K562 (cell line): ENCODE data around the gene BTBD16. TPM values are rescaled to one million over a fixed set of nuclear protein-coding genes. Genes with fewer than 3 reads are reported as not detected.

Experiments used
- ATAC-seq: fragments of 200-7000 bp; cut with Tn5 transposase; 3 replicates; pipeline ENCODE4 v1.9.1; 2020; ENCODE audit warnings: moderate library complexity
- BruUV-seq: library from RNA; stranded (reverse); fragments of 400-500 nt; replicated peaks from 2 replicates; lab custom pipeline; 2021; lab: Mats Ljungman, UMichigan
- CTCF ChIA-PET: fragments of 300-600 bp; formaldehyde crosslinking; extraction: SDS; loops from one replicate; lab custom pipeline; 2021; ENCODE audit warnings: low intra/inter-chr PET ratio; lab: Yijun Ruan, JAX
- POLR2A ChIA-PET: fragments of 300-600, 350-650 bp; sonication (Branson Sonifier 250); formaldehyde crosslinking; extraction: SDS; loops from one replicate; lab custom pipeline; 2021; ENCODE audit warnings: antibody characterized with exemption, inconsistent platforms; lab: Yijun Ruan, JAX
- DNase-seq, 4 experiments: peaks; one replicate each; pipeline versions ENCODE4 v3.0.0 to v3.0.0-alpha.2; 2011 to 2018; ENCODE audit warnings: low spot score in 3 of 4, mixed read lengths in 3 of 4; ENCODE audit errors: extremely low read depth in 1 of 4
- FAIRE-seq: peaks from 2 replicates; lab custom pipeline; 2011; peaks lifted over from hg19 to GRCh38; lab: Jason Lieb, UNC
- H2AFZ ChIP-seq: 2 replicates; pipeline ENCODE4 v1.6.0; 2011; ENCODE audit warnings: low read depth, low read length, control low read depth, inconsistent platforms
- H3K27ac ChIP-seq: fragments of 200-600 bp; 3 replicates; pipeline ENCODE4 v1.8.0; 2011; ENCODE audit warnings: low read depth, mild to moderate bottlenecking, control low read depth, inconsistent platforms, low read length, moderate library complexity, mixed read lengths; ENCODE audit errors: extremely low read depth
- H3K27me3 ChIP-seq, 2 experiments: fragments of 300-600 bp in 1 of 2; 2 replicates in 1 of 2; 3 replicates in 1 of 2; pipeline versions ENCODE4 v1.6.0 to v1.8.0; 2011; ENCODE audit warnings: inconsistent platforms in 2 of 2, low read length in 2 of 2, mild to moderate bottlenecking in 1 of 2, mixed read lengths in 1 of 2, moderate library complexity in 1 of 2; ENCODE audit not compliant: control insufficient read depth in 2 of 2, insufficient read depth in 2 of 2
- H3K36me3 ChIP-seq: fragments of 300-600 bp; 3 replicates; pipeline ENCODE4 v1.8.0; 2011; ENCODE audit warnings: mild to moderate bottlenecking, low read length, inconsistent platforms; ENCODE audit not compliant: control insufficient read depth, insufficient read depth
- H3K4me1 ChIP-seq, 2 experiments: fragments of 200-600 bp in 1 of 2; replicated peaks in 1 of 2; 2 replicates in 1 of 2; 3 replicates in 1 of 2; pipeline versions ENCODE4 v1.5.1 to v1.8.0; 2011; ENCODE audit warnings: inconsistent platforms in 2 of 2, low read length in 2 of 2, mild to moderate bottlenecking in 1 of 2, mixed read lengths in 1 of 2, moderate library complexity in 1 of 2; ENCODE audit not compliant: control insufficient read depth in 2 of 2, insufficient read depth in 2 of 2
- H3K4me2 ChIP-seq: 2 replicates; pipeline ENCODE4 v1.6.1; 2011; ENCODE audit warnings: low read length, control low read depth, inconsistent platforms, mixed read lengths; ENCODE audit not compliant: insufficient read depth
- H3K4me3 ChIP-seq: fragments of 200-600 bp; sonication (generic), shearing (Covaris generic); 2 replicates; pipeline ENCODE4 v1.5.1; 2016; ENCODE audit warnings: control low read depth, inconsistent platforms
- H3K79me2 ChIP-seq: fragments of 200-600 bp; 3 replicates; pipeline ENCODE4 v1.8.0; 2011; ENCODE audit warnings: low read length, inconsistent platforms; ENCODE audit not compliant: control insufficient read depth, insufficient read depth
- H3K9ac ChIP-seq, 2 experiments: 2 replicates each; pipeline versions ENCODE4 v1.6.0 to v1.6.1; 2011; ENCODE audit warnings: low read depth in 2 of 2, low read length in 2 of 2, control low read depth in 1 of 2, inconsistent platforms in 1 of 2, mild to moderate bottlenecking in 1 of 2, mixed read lengths in 1 of 2; ENCODE audit not compliant: insufficient read depth in 1 of 2
- H3K9me1 ChIP-seq: one replicate; pipeline ENCODE4 v1.6.0; 2011; ENCODE audit warnings: inconsistent platforms, mild to moderate bottlenecking, low read length, moderate library complexity; ENCODE audit not compliant: control insufficient read depth, insufficient read depth
- H3K9me3 ChIP-seq: replicated peaks from 2 replicates; pipeline ENCODE4 v1.5.1; 2011; ENCODE audit warnings: low read depth, low read length, inconsistent platforms; ENCODE audit not compliant: control insufficient read depth, insufficient read depth
- H4K20me1 ChIP-seq: replicated peaks from 2 replicates; pipeline ENCODE4 v1.6.1; 2011; ENCODE audit warnings: low read length, inconsistent platforms, mixed read lengths; ENCODE audit not compliant: control insufficient read depth, insufficient read depth
- FOXM1 ChIP-seq, 2 experiments: fragments of 450-650 bp in 1 of 2; sonication (generic) in 1 of 2; formaldehyde crosslinking in 1 of 2; IDR thresholded peaks; 2 replicates each; pipeline versions ENCODE4 v1.6.1 to v1.9.0; 2017 to 2022; ENCODE audit warnings: low read depth in 2 of 2, mild to moderate bottlenecking in 2 of 2, missing genetic modification reagents in 1 of 2, moderate library complexity in 1 of 2
- GATA2 ChIP-seq: sonication (generic); formaldehyde crosslinking; IDR thresholded peaks from 2 replicates; pipeline ENCODE4 v1.4.0; 2020; ENCODE audit warnings: mild to moderate bottlenecking, missing genetic modification reagents
- HNRNPLL ChIP-seq: fragments of 200-400 bp; formaldehyde crosslinking; IDR thresholded peaks from 2 replicates; pipeline ENCODE4 v1.6.1; 2017; ENCODE audit warnings: low read length, low read depth, mild to moderate bottlenecking; ENCODE audit not compliant: poor library complexity, severe bottlenecking
- NONO ChIP-seq, 2 experiments: fragments of 200-400 bp in 1 of 2; fragments of 450-650 bp in 1 of 2; formaldehyde crosslinking in 1 of 2; IDR thresholded peaks; 2 replicates each; pipeline ENCODE4 v1.6.1; 2017; ENCODE audit warnings: low read depth in 2 of 2, mild to moderate bottlenecking in 2 of 2, moderate library complexity in 2 of 2, low read length in 1 of 2
- NRF1 ChIP-seq, 2 experiments: fragments of 450-650 bp; IDR thresholded peaks in 1 of 2; conservative IDR thresholded peaks in 1 of 2; 2 replicates each; pipeline ENCODE4 v1.6.1; 2014; ENCODE audit warnings: mild to moderate bottlenecking in 2 of 2
- RUNX1 ChIP-seq: sonication (generic); IDR thresholded peaks from 2 replicates; pipeline ENCODE4 v1.6.1; 2016; ENCODE audit warnings: antibody characterized with exemption, low read depth
- SPI1 ChIP-seq: IDR thresholded peaks from 2 replicates; pipeline ENCODE4 v1.6.1; 2011; ENCODE audit warnings: low read depth, low read length, control low read depth, borderline replicate concordance
- ZNF224 ChIP-seq: sonication (generic); formaldehyde crosslinking; IDR thresholded peaks from 2 replicates; pipeline ENCODE4 v1.8.0; 2022; ENCODE audit warnings: mild to moderate bottlenecking, missing genetic modification reagents
- ZNF3 ChIP-seq: fragments of 250-450 bp; sonication (Bioruptor Pico); IDR thresholded peaks from 2 replicates; pipeline ENCODE4 v1.5.0; 2021; ENCODE audit warnings: mild to moderate bottlenecking, moderate library complexity
- WGBS: fragments of 100-300 bp; shearing (Covaris generic); methylation state at CpG from one replicate; pipeline ENCODE4 v1.1.6; 2016; ENCODE audit warnings: low coverage, mixed read lengths; ENCODE audit not compliant: insufficient coverage; ENCODE audit errors: missing lambda C conversion rate; 5-methylcytosine and 5-hydroxymethylcytosine counted together
- in situ Hi-C: fragments of 300-500 bp; cut with MboI; formaldehyde crosslinking; loops from 4 replicates; pipeline ENCODE4 v1.15.0; 2018; ENCODE audit warnings: inconsistent platforms, mixed read lengths
- intact Hi-C: fragments of 100-400 bp; cut with micrococcal nuclease; formaldehyde crosslinking; loops from 2 replicates; pipeline ENCODE4 v1.14.2; 2022
- polyA plus RNA-seq, 8 experiments: library from polyadenylated mRNA; depleted of rRNA in 4 of 8; stranded (reverse) in 5 of 8; unstranded in 3 of 8; fragments of >200 nt; fragmentation: Nextera tagmentation in 2 of 8; fragmentation: Illumina TruSeq in 1 of 8; extraction: Ambion mirVana in 2 of 8; extraction: Trizol in 1 of 8; gene quantifications; 2 replicates each; pipeline versions ENCODE4 v1.2.1 to v1.2.3, GENCODE V29; 2011 to 2014; ENCODE audit warnings: inconsistent platforms in 1 of 8, missing spikeins in 1 of 8
- total RNA-seq, 7 experiments: library from RNA; depleted of rRNA in 6 of 7; stranded (reverse); fragments of >200 nt in 6 of 7; fragmentation: Illumina TruSeq in 2 of 7; extraction: Trizol in 2 of 7; gene quantifications; 2 replicates each; pipeline versions ENCODE4 v1.2.1 to v1.2.3, GENCODE V29; 2011 to 2021; ENCODE audit warnings: low replicate concordance in 1 of 7
- TF ChIP-seq, protein P1 (sequence below), 2 experiments: fragments of 200-800 bp in 1 of 2; sonication (Bioruptor generic) in 1 of 2; sonication (generic) in 1 of 2; formaldehyde crosslinking in 1 of 2; IDR thresholded peaks in 1 of 2; conservative IDR thresholded peaks in 1 of 2; 2 replicates each; pipeline versions ENCODE4 v1.5.0 to v1.6.1; 2016 to 2020; ENCODE audit warnings: missing compliant biosample characterization in 1 of 2, missing genetic modification characterization in 1 of 2, missing genetic modification reagents in 1 of 2

The BTBD16 gene
- total and polyA plus RNA-seq, 9 of the 15 experiments (the other 6 are each of a cell fraction or from before 2014, with no cell fraction given): 0.11 TPM; not detected in 8

GRCh38 chr10:122333037-122333436 lies 61.9 kb downstream of the BTBD16 start:
- Histone ChIP-seq H2AFZ (no peak overlapping the region), H3K36me3 (no peaks in the 10 kb centered on the region), H3K9me3 (no peaks in the 10 kb centered on the region), H3K27me3 (peaks cover 0 to 15% of the 10 kb centered on the region in 2 experiments; a peak in 1 of 5 replicates), H4K20me1 (no peaks in the 10 kb centered on the region), H3K27ac (no peak overlapping the region), H3K4me1 (no peaks in the 10 kb centered on the region), H3K4me2 (no peak overlapping the region), H3K79me2 (no peaks in the 10 kb centered on the region), H3K4me3 (no peak overlapping the region), H3K9ac (no peak overlapping the region), H3K9me1 (no peaks in the 10 kb centered on the region)
- WGBS: 2% methylated on average over 4 of the region's 4 CpGs
- in situ Hi-C loops (no loop called here), intact Hi-C loops (no loop called here)
- POLR2A ChIA-PET: no interaction called here
- CTCF ChIA-PET: no interaction called here
- FAIRE-seq (no peak), ATAC-seq (no peak), DNase-seq (no peak)
- BruUV-seq: no TSS peak
- TF ChIP-seq NRF1 (conservative IDR thresholded peaks at IDR 0.05 in 1 of 2, IDR thresholded peaks at IDR 0.05 in 1 of 2) (no peak), ZNF224 (CRISPR knock-in tag) (no peak), RUNX1 (no peak), GATA2 (CRISPR knock-in tag) (no peak), NONO (IDR thresholded peaks at IDR 0.05; ENCODE audit: low read depth in 2 of 2, low read length in 1 of 2) (no peak), ZNF3 (no peak), SPI1 (no peak), FOXM1 (IDR thresholded peaks at IDR 0.05; ENCODE audit: low read depth) (no peak), FOXM1 (CRISPR knock-in tag; IDR thresholded peaks at IDR 0.05; ENCODE audit: low read depth) (no peak), HNRNPLL (no peak)
- TF ChIP-seq, protein P1, sequence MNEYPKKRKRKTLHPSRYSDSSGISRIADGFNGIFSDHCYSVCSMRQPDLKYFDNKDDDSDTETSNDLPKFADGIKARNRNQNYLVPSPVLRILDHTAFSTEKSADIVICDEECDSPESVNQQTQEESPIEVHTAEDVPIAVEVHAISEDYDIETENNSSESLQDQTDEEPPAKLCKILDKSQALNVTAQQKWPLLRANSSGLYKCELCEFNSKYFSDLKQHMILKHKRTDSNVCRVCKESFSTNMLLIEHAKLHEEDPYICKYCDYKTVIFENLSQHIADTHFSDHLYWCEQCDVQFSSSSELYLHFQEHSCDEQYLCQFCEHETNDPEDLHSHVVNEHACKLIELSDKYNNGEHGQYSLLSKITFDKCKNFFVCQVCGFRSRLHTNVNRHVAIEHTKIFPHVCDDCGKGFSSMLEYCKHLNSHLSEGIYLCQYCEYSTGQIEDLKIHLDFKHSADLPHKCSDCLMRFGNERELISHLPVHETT (CRISPR knock-in tag; conservative IDR thresholded peaks at IDR 0.05 in 1 of 2, IDR thresholded peaks at IDR 0.05 in 1 of 2): no peak
